ENCODE results near the gene BRWD1. TPM values are rescaled to one million over a fixed set of nuclear protein-coding genes. Genes with fewer than 3 reads are reported as not detected.

BRWD1 gene
- total RNA-seq, 4 donors from 2014 or later: 63.8 to 281 (median 103) TPM

DNA sequence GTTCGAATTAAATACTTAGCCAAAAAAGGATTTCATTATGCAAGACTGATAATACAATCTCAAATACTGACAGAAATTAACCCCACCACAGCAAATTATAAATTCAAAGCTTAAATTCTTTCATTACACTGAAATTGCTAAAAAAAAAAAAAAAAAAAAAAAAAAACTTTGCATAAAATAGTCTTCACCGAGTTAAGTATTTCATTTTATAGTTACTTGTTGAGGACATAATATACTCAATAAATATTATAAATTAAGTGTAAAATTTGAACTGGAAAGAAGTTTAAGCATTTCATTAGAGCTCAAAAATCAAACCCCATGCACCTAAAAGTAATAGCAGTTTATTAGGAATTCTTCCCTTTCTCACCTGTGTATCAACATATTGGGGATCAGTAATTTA lies 128.3 kb downstream of the BRWD1 start:
- H3K36me3 ChIP-seq: no peaks in the 10 kb centered on the region
- no peaks in the 10 kb centered on the region for H3K9me3 ChIP-seq
- intact Hi-C loops (cut with DNase I; ENCODE audit: low total_unique reads) (no loop called here), in situ Hi-C loops (cut with MboI; ENCODE audit: low pct_ligation_motif_present in 1 of 4, low pct_unique_long_range_greater_than_20kb in 1 of 4, low sequenced_read_pairs in 3 of 4) (loop anchor here in 1 of 4 donors (25.0 kb wide), 1 partner anchor 202 kb away; a partner anchor contains a TSS)
- no peak for DNase-seq
- no peak overlapping the region for H3K4me3 ChIP-seq
- WGBS, 2 donors (ENCODE audit: low coverage in 1 of 2): 79 to 93% methylated on average over 2 of the region's 2 CpGs
- H3K27me3 ChIP-seq: no peaks in the 10 kb centered on the region
- H3K27ac ChIP-seq: peak overlapping the region in 1 of 4 donors; percentile 92
- H3K4me1 ChIP-seq: peaks cover 6 to 35% (median 22%) of the 10 kb centered on the region in 4 donors
- no peak for TF ChIP-seq EP300 (IDR thresholded peaks at IDR 0.05; ENCODE audit: low read depth)
- no peak for TF ChIP-seq POLR2AphosphoS5 (IDR thresholded peaks at IDR 0.05)
- TF ChIP-seq, protein P1, sequence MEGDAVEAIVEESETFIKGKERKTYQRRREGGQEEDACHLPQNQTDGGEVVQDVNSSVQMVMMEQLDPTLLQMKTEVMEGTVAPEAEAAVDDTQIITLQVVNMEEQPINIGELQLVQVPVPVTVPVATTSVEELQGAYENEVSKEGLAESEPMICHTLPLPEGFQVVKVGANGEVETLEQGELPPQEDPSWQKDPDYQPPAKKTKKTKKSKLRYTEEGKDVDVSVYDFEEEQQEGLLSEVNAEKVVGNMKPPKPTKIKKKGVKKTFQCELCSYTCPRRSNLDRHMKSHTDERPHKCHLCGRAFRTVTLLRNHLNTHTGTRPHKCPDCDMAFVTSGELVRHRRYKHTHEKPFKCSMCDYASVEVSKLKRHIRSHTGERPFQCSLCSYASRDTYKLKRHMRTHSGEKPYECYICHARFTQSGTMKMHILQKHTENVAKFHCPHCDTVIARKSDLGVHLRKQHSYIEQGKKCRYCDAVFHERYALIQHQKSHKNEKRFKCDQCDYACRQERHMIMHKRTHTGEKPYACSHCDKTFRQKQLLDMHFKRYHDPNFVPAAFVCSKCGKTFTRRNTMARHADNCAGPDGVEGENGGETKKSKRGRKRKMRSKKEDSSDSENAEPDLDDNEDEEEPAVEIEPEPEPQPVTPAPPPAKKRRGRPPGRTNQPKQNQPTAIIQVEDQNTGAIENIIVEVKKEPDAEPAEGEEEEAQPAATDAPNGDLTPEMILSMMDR (IDR thresholded peaks at IDR 0.05): no peak
- no peak for TF ChIP-seq POLR2A (IDR thresholded peaks at IDR 0.05)

DNA sequence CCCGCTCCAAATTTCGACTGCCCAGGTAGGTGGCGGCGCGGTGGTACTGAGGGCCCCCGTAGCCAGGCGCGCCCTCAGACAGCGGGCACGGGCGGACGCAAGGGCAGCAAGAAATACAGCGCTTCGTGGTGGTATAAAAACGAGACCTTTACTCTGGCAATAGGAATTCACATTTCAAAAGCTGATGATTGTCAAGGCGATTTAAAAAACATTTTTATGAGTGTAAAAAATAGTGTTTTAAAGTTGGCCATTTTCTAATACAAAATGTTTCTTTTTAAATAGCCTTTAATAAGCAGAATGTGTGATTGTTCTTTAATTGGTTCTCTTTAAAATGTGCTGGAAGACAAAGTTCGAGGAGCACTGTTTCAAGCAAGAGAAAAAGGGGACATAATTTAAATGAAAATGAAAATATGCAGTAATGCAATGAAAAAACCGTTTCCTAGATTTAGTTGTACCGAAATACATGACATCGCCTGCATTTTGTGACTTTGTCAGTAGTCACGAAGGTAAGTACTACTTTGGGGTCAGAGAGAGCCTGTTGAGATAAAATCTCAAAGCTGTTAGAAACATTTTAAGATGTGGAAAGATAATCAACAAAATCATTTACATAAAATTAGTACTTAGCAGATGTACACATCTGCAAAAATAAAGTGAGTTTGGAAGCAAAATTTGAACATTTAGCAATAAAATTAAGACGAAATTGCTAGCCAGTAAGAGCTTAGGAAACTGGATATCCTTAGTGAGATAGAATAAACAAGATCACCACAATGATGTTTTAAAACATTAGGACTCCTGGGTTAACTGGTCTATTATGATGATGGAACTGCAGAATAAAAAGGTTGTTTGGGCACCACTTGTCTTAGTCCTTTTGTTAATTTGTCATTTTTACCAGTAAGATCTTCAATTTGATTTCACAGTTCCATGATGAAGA lies 129.1 kb downstream of the BRWD1 start:
- H3K9me3 ChIP-seq: no peaks in the 10 kb centered on the region
- no peak for TF ChIP-seq POLR2A (IDR thresholded peaks at IDR 0.05)
- TF ChIP-seq, protein P1 (IDR thresholded peaks at IDR 0.05): no peak
- no peak for TF ChIP-seq POLR2AphosphoS5 (IDR thresholded peaks at IDR 0.05)
- TF ChIP-seq EP300 (IDR thresholded peaks at IDR 0.05; ENCODE audit: low read depth): no peak
- peaks cover 6 to 35% (median 22%) of the 10 kb centered on the region in 4 donors for H3K4me1 ChIP-seq
- no peaks in the 10 kb centered on the region for H3K27me3 ChIP-seq
- no peak for DNase-seq
- intact Hi-C loops (cut with DNase I; ENCODE audit: low total_unique reads) (no loop called here), in situ Hi-C loops (cut with MboI; ENCODE audit: low pct_ligation_motif_present in 1 of 4, low pct_unique_long_range_greater_than_20kb in 1 of 4, low sequenced_read_pairs in 3 of 4) (loop anchor here in 1 of 4 donors (25.0 kb wide), 1 partner anchor 203 kb away; a partner anchor contains a TSS)
- peak overlapping the region; percentile 91 to 95 (median 92) for H3K27ac ChIP-seq
- 3 to 9% methylated on average over 8 to 22 of the region's 22 CpGs for WGBS, 2 donors (ENCODE audit: low coverage in 1 of 2)
- H3K36me3 ChIP-seq: no peaks in the 10 kb centered on the region
- H3K4me3 ChIP-seq: peak overlapping the region; percentile 75 to 92 (median 80)

DNA sequence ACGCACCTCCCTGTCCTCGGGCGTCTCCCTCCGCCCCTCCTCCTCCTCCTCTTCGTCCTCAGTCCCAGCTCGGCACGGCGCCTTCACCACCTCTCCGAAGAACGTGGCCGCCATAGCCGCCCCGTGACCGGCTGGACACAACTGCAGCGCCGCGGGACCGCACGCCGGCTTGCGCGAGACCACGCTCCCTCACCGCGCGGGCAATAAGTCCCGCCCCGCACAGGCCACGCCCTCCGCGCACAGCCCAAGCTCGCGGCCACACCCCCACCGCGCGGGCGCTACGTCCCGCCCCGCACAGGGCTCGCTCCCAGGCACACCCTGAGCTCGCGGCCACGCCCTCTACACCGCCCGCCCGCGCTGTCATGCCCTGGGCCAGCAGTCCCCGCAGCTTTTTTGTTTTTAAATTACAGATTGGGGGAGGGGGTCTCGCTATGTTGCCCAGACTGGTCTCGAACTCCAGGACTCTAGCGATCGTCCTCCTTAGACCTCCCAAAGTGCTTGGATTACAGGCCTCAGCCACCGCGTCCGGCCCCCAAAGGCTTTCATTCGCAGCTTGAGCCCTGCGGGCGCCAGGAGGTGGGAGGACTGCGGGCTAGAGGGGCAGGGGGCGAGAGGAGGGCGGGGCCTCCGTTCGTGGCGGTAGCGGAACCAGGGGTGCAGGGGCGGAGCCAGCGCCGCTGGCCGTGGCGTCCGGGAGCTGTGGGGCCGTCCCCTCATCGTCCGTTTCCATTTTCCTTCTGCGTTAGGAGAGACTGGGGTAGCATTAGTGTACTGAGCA lies 130.0 kb downstream of the BRWD1 start, which contains the start of gene PSMG1:
Gene PSMG1 (minus strand): TSS at position 180 of the 778 bp plus-strand sequence. CDS start 66 bp downstream, at position 114.
- WGBS, 2 donors (ENCODE audit: low coverage in 1 of 2): 0% methylated on average over 54 of the region's 76 CpGs; no CpG with 5 or more reads in 1 of the 2 donors
- Histone ChIP-seq H3K4me3 (peak within 1 kb of the TSS; percentile 75 to 92 (median 80)), H3K36me3 (peaks cover 0 to 4% (median 0%) of the 10 kb centered on the region in 4 donors), H3K27me3 (no peaks in the 10 kb centered on the region), H3K4me1 (peaks cover 6 to 35% (median 22%) of the 10 kb centered on the region in 4 donors), H3K9me3 (no peaks in the 10 kb centered on the region), H3K27ac (peak within 1 kb of the TSS; percentile 91 to 95 (median 92))
- DNase-seq: peak; percentile 97
- intact Hi-C loops (cut with DNase I; ENCODE audit: low total_unique reads) (no loop called here), in situ Hi-C loops (cut with MboI; ENCODE audit: low pct_ligation_motif_present in 1 of 4, low pct_unique_long_range_greater_than_20kb in 1 of 4, low sequenced_read_pairs in 3 of 4) (loop anchor here in 1 of 4 donors (25.0 kb wide), 1 partner anchor 204 kb away; a partner anchor contains a TSS)
- TF ChIP-seq POLR2A (IDR thresholded peaks at IDR 0.05): peak; percentile 83
- TF ChIP-seq, protein P1 (IDR thresholded peaks at IDR 0.05): no peak
- no peak for TF ChIP-seq EP300 (IDR thresholded peaks at IDR 0.05; ENCODE audit: low read depth)
- TF ChIP-seq POLR2AphosphoS5 (IDR thresholded peaks at IDR 0.05): peak; percentile 93 to 95 (median 94)

Measured in transverse colon (tissue), 4 donors.